Metanephros (tissue), 2 donors: ENCODE data around the gene INTS4. TPM values are rescaled to one million over a fixed set of nuclear protein-coding genes. Genes with fewer than 3 reads are reported as not detected.

Experiments used
- small RNA-seq: library from RNA; depleted of rRNA; stranded (forward); fragments of <200 nt; gene quantifications from one replicate; pipeline ENCODE3, GENCODE V24; 2014; ENCODE audit warnings: low replicate concordance
- total RNA-seq: library from RNA; depleted of rRNA; stranded (reverse); fragments of >200 nt; gene quantifications from one replicate; pipeline ENCODE4 v1.2.3, GENCODE V29; 2014

The INTS4 gene, protein sequence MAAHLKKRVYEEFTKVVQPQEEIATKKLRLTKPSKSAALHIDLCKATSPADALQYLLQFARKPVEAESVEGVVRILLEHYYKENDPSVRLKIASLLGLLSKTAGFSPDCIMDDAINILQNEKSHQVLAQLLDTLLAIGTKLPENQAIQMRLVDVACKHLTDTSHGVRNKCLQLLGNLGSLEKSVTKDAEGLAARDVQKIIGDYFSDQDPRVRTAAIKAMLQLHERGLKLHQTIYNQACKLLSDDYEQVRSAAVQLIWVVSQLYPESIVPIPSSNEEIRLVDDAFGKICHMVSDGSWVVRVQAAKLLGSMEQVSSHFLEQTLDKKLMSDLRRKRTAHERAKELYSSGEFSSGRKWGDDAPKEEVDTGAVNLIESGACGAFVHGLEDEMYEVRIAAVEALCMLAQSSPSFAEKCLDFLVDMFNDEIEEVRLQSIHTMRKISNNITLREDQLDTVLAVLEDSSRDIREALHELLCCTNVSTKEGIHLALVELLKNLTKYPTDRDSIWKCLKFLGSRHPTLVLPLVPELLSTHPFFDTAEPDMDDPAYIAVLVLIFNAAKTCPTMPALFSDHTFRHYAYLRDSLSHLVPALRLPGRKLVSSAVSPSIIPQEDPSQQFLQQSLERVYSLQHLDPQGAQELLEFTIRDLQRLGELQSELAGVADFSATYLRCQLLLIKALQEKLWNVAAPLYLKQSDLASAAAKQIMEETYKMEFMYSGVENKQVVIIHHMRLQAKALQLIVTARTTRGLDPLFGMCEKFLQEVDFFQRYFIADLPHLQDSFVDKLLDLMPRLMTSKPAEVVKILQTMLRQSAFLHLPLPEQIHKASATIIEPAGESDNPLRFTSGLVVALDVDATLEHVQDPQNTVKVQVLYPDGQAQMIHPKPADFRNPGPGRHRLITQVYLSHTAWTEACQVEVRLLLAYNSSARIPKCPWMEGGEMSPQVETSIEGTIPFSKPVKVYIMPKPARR
- 59.3 TPM for total RNA-seq

DNA sequence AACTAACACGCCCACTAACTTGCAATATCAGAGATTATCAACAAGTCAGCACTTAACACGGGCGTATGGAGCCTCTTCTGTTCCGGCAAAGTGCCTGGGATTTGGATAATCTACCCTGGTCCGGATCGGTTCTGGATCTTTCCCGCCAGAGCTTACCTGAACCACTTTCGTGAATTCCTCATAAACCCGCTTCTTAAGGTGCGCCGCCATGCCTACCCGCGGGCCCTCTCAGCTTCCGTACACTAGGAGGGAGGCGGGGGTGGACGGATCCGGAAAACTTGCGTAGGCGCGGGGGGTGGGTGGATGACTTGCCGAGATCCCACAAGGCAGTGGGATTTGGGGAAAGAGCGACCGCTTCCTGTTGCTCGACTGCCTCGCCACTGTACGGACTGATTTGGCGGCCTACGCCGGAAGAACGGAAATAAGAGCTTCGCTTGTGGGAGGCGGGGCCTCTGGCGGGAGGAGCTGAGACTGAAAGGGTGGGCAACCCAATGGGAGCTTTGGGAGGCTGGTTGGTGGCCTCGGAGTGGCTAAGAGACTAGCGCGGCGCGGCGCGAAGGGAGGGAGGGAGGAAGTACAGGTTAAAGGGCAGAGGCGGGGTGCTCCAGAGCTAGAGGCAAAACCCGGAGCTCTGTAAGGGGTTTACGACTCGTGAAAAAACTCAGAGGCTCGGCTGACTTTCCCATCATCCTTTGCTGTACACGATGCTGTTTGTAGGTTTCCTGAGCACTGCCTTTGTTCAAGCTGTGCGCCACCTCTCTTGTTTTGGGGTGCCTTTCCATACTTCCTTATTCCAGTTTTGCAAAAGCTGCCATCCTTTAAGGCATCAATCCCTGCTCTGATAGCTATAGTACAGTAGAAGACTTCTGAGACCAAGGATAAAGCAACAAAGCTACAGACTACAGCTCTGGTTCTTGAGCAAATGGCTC, at the start of gene INTS4:
INTS4 (minus strand) TSS at position 235 of the 929 bp plus-strand sequence; CDS start at position 210, 25 bp downstream.

GRCh38 chr11:78022397-78023396, 28.2 kb upstream of the INTS4 start, which contains the start of gene KCTD14:
Gene KCTD14 (minus strand): TSS chr11:78023276. CDS start chr11:78023249, 27 bp downstream.

Small RNA genes lying within 50 kb of the gene (small RNA-seq; reads per million reads assigned to genes)
- not detected for gene AP002812.4

Other genes starting within 250 kb of the INTS4 start
- 30.0 TPM for gene RSF1, start 173.9 kb downstream of the INTS4 start, total RNA-seq
- 18.1 TPM for gene AAMDC, start 173.5 kb downstream of the INTS4 start, total RNA-seq
- 7.8 TPM for gene KCTD14, start 28.6 kb upstream of the INTS4 start, total RNA-seq
- gene THRSP, start 69.2 kb upstream of the INTS4 start, total RNA-seq: 2.0 TPM
- gene NDUFC2, start 85.2 kb upstream of the INTS4 start, total RNA-seq: 134 TPM
- 29.9 TPM for gene ALG8, start 145.0 kb upstream of the INTS4 start, total RNA-seq
- gene KCTD21, start 194.0 kb upstream of the INTS4 start, total RNA-seq: 6.5 TPM
- 7.3 TPM for gene USP35, start 194.3 kb upstream of the INTS4 start, total RNA-seq